ENCODE results near the gene MVB12B. TPM values are rescaled to one million over a fixed set of nuclear protein-coding genes. Genes with fewer than 3 reads are reported as not detected.

Gene MVB12B
- total and polyA plus RNA-seq, 2 of the 13 experiments (the other 11 are each of a cell fraction or from before 2014, with no cell fraction given) = 12.1 to 30.1 TPM

DNA sequence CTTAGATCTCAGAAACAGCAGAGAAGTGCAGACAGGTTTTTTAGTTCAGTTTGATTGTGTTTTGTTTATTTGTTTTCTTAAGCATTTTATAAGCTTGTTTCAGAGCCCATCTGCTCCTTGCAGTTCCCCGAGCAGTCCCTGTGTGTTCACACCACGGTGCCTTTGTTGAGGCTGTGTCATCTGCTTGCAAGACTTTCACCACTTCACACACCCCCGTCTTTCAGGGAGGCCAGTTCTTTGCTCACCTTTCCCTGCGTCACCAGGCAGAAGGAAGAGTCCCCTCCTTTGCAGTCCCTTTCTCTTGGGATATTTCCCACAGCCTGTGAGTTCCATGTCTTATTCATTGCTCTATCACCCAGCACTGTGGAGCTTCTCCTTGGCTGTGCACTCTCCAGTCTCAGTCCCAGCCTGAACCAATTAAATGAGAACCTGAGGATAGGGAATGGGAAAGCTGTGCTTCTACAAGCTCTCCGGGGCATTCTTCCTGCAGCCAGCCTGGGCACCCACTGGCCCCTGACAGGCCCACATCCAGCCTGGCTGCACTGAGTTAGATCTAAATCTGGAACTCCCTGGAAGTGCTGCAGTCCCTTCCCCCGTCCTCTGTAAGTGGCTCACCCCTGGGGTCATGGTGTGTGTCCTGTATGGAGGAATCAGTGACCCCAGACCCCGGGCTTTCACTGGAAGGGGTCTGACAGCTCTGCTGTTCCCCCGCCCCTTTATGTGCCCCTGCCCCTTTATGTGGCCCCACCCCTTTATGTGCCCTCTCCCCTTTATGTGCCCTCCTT is 5.5 kb downstream of the MVB12B start (continued):
- TF ChIP-seq, protein P1, sequence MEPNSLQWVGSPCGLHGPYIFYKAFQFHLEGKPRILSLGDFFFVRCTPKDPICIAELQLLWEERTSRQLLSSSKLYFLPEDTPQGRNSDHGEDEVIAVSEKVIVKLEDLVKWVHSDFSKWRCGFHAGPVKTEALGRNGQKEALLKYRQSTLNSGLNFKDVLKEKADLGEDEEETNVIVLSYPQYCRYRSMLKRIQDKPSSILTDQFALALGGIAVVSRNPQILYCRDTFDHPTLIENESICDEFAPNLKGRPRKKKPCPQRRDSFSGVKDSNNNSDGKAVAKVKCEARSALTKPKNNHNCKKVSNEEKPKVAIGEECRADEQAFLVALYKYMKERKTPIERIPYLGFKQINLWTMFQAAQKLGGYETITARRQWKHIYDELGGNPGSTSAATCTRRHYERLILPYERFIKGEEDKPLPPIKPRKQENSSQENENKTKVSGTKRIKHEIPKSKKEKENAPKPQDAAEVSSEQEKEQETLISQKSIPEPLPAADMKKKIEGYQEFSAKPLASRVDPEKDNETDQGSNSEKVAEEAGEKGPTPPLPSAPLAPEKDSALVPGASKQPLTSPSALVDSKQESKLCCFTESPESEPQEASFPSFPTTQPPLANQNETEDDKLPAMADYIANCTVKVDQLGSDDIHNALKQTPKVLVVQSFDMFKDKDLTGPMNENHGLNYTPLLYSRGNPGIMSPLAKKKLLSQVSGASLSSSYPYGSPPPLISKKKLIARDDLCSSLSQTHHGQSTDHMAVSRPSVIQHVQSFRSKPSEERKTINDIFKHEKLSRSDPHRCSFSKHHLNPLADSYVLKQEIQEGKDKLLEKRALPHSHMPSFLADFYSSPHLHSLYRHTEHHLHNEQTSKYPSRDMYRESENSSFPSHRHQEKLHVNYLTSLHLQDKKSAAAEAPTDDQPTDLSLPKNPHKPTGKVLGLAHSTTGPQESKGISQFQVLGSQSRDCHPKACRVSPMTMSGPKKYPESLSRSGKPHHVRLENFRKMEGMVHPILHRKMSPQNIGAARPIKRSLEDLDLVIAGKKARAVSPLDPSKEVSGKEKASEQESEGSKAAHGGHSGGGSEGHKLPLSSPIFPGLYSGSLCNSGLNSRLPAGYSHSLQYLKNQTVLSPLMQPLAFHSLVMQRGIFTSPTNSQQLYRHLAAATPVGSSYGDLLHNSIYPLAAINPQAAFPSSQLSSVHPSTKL (CRISPR knock-in tag; IDR thresholded peaks at IDR 0.05) = no peak

DNA sequence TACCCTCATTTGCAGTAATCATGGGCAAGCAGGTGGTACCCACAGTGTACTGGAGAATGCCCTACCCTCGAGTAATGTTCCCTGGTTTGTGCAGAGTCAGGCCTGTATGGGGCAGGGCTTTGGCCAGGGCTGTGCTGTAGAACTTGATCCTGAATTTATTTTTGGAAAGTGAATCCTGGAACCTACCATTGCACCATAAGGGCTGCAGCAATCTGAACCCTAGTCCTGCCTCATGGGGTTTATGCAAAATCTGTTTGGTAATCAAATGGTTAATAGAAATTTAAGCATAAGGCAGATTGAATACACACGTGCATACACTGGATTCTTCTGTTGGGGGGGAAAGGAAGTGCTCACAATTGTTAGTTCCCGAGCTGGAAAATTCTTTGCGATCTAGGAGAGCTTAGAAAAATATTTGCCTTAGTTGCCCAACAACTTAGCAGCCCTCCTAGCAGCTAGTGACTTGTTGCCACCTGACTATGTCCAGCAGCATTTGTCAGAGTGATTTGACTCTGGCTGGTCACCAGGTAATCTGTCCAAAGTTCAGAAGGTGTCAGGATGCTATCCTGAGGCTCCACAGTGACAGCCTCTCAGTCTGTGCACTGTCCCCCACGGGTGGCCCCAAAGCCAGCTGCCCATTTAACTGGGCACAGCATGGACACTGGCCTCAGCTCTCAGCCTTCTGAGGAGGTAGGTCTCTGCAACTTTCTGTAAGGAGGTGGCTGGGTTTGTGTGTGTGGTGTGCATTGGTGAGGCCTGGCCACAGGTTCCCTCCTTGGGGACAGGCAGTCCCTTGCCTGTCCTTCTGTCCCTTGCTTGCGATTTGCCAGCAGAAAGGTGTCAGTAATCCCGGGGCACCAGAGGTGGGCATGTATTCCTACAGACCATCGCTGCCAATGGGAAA is 8.3 kb downstream of the MVB12B start:
- H4K20me1 ChIP-seq (ENCODE audit: insufficient read depth, low read length) = no peaks in the 10 kb centered on the region
- H3K27me3 ChIP-seq (ENCODE audit: control insufficient read depth in 1 of 2, insufficient read depth in 2 of 2, low read length in 2 of 2) = no peaks in the 10 kb centered on the region; a peak in 1 of 5 replicates
- H3K4me3 ChIP-seq (replicated peaks in 1 of 3; ENCODE audit: insufficient read depth in 1 of 3, low read depth in 2 of 3, low read length in 3 of 3) = peak overlapping the region; percentile 64 to 82 (median 78); a peak in 5 of 6 replicates
- peaks cover 0 to 3% of the 10 kb centered on the region in 2 experiments; a peak in 2 of 5 replicates for H3K36me3 ChIP-seq (replicated peaks in 1 of 2; ENCODE audit: control insufficient read depth in 1 of 2, insufficient read depth in 2 of 2, low read length in 2 of 2)
- no peaks in the 10 kb centered on the region for H3K9me3 ChIP-seq (ENCODE audit: low read length)
- ChIA-PET CTCF (ENCODE audit: low intra/inter-chr PET ratio, low total read pairs) (no interaction called here), POLR2A (interaction anchor here (0.6 to 5.0 kb wide), 8 partner anchors 8 to 63 kb away, joined by 3 to 101 read pairs (median 4); partner anchors contain the start of gene MVB12B)
- peak; percentile 99 for DNase-seq (ENCODE audit: low spot score)
- H3K9ac ChIP-seq (ENCODE audit: insufficient read depth, low read depth, low read length) = peak overlapping the region; percentile 79
- peaks cover 74% of the 10 kb centered on the region for H3K79me2 ChIP-seq (ENCODE audit: insufficient read depth, low read length)
- peak overlapping the region; percentile 95 for H3K4me2 ChIP-seq (ENCODE audit: low read depth, low read length)
- no TSS peak for BruUV-seq (replicated peaks)
- in situ Hi-C loops (cut with HindIII; ENCODE audit: extremely low pct_ligation_motif_present, low pct_unique_long_range_greater_than_20kb) = loop anchor here (5.0 kb wide), 1 partner anchor 37 kb away; no protein-coding TSS in a partner anchor
- 1% methylated on average over 6 of the region's 8 CpGs for WGBS (ENCODE audit: low lambda C conversion rate)
- peaks cover 95% of the 10 kb centered on the region for H3K4me1 ChIP-seq (ENCODE audit: insufficient read depth, low read length)
- intact Hi-C loops (cut with micrococcal nuclease; ENCODE audit: unreplicated experiment) = loop anchor here (1.0 to 2.0 kb wide), 3 partner anchors 16 to 41 kb away; no protein-coding TSS in a partner anchor
- H3K27ac ChIP-seq (ENCODE audit: extremely low read length, insufficient read depth, low read length) = peak overlapping the region; percentile 85
- H2AFZ ChIP-seq (ENCODE audit: low read length) = no peak overlapping the region
- peak; percentile 99 for FAIRE-seq
- peak; percentile 94 for ATAC-seq
- TF ChIP-seq ELF4 (CRISPR knock-in tag; IDR thresholded peaks at IDR 0.05; ENCODE audit: borderline replicate concordance) = no peak
- no peak; the same call in 1 of the 2 replicates for TF ChIP-seq MYC (CRISPR knock-in tag; IDR thresholded peaks at IDR 0.05; ENCODE audit: borderline replicate concordance)
- no peak for TF ChIP-seq ZNF34 (CRISPR knock-in tag; IDR thresholded peaks at IDR 0.05; ENCODE audit: borderline replicate concordance)
- peak; percentile 91; the same call in 1 of the 2 replicates for TF ChIP-seq ZNF792 (CRISPR knock-in tag; IDR thresholded peaks at IDR 0.05)
- TF ChIP-seq THAP11 (CRISPR knock-in tag; IDR thresholded peaks at IDR 0.05) = peak; percentile 56
- TF ChIP-seq SMARCC2 (IDR thresholded peaks at IDR 0.05) = peak; percentile 8; the same call in 1 of the 2 replicates
- TF ChIP-seq, protein P2, sequence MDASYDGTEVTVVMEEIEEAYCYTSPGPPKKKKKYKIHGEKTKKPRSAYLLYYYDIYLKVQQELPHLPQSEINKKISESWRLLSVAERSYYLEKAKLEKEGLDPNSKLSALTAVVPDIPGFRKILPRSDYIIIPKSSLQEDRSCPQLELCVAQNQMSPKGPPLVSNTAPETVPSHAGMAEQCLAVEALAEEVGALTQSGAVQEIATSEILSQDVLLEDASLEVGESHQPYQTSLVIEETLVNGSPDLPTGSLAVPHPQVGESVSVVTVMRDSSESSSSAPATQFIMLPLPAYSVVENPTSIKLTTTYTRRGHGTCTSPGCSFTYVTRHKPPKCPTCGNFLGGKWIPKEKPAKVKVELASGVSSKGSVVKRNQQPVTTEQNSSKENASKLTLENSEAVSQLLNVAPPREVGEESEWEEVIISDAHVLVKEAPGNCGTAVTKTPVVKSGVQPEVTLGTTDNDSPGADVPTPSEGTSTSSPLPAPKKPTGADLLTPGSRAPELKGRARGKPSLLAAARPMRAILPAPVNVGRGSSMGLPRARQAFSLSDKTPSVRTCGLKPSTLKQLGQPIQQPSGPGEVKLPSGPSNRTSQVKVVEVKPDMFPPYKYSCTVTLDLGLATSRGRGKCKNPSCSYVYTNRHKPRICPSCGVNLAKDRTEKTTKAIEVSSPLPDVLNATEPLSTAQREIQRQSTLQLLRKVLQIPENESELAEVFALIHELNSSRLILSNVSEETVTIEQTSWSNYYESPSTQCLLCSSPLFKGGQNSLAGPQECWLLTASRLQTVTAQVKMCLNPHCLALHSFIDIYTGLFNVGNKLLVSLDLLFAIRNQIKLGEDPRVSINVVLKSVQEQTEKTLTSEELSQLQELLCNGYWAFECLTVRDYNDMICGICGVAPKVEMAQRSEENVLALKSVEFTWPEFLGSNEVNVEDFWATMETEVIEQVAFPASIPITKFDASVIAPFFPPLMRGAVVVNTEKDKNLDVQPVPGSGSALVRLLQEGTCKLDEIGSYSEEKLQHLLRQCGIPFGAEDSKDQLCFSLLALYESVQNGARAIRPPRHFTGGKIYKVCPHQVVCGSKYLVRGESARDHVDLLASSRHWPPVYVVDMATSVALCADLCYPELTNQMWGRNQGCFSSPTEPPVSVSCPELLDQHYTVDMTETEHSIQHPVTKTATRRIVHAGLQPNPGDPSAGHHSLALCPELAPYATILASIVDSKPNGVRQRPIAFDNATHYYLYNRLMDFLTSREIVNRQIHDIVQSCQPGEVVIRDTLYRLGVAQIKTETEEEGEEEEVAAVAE (CRISPR knock-in tag; IDR thresholded peaks at IDR 0.05; ENCODE audit: borderline replicate concordance) = peak; percentile 77; the same call in 1 of the 2 replicates
- TF ChIP-seq POLR2A (IDR thresholded peaks at IDR 0.05; ENCODE audit: insufficient read depth in 1 of 2, low read depth in 2 of 2, low read length in 2 of 2) = peak; percentile 60 to 89
- TF ChIP-seq ZNF224 (CRISPR knock-in tag; IDR thresholded peaks at IDR 0.05) = peak; percentile 54; the same call in 1 of the 2 replicates
- 0 out of 2 replicates have a peak, but pooled peaks have one; percentile 58 for TF ChIP-seq NR2C2 (CRISPR knock-in tag; IDR thresholded peaks at IDR 0.05; ENCODE audit: borderline replicate concordance)
